HG03575 (cell line): ENCODE measurements around the gene SLC23A1.

Experiments used
- ATAC-seq: cut with Tn5 transposase; IDR thresholded peaks from one replicate; pipeline ENCODE4 v1.9.1; 2021; ENCODE audit not compliant: unreplicated experiment, insufficient number of reproducible peaks, low FRiP score; ENCODE audit errors: extremely low read depth

Gene SLC23A1

GRCh38 chr5:139383275-139383992 lies at the start of gene SLC23A1:
Gene SLC23A1 (minus strand): TSS chr5:139383297. CDS start chr5:139383253, 44 bp downstream.
- ATAC-seq: no peak

GRCh38 chr5:139431706-139432105 lies 48.6 kb upstream of the SLC23A1 start:
- no peak for ATAC-seq

- no peak for ATAC-seq
These were observed 46.9 kb upstream of the SLC23A1 start for GRCh38 chr5:139430015-139430414.

- ATAC-seq: no peak
These were observed 43.2 kb upstream of the SLC23A1 start for GRCh38 chr5:139426203-139426885.

GRCh38 chr5:139425497-139425896 lies 42.4 kb upstream of the SLC23A1 start:
- no peak for ATAC-seq

- no peak for ATAC-seq
These were observed 39.3 kb upstream of the SLC23A1 start for GRCh38 chr5:139422307-139422893.

GRCh38 chr5:139419226-139420192 lies 36.4 kb upstream of the SLC23A1 start:
- no peak for ATAC-seq

GRCh38 chr5:139418793-139419192 lies 35.7 kb upstream of the SLC23A1 start:
- no peak for ATAC-seq

- ATAC-seq: no peak
These were observed 34.1 kb upstream of the SLC23A1 start for GRCh38 chr5:139417214-139417613.

- ATAC-seq: no peak
These were observed 33.6 kb upstream of the SLC23A1 start for GRCh38 chr5:139416651-139417050.

GRCh38 chr5:139415869-139416268 lies 32.8 kb upstream of the SLC23A1 start:
- ATAC-seq: no peak

GRCh38 chr5:139415221-139415861 lies 32.2 kb upstream of the SLC23A1 start:
- ATAC-seq: no peak

- ATAC-seq: no peak
These were observed 31.6 kb upstream of the SLC23A1 start for GRCh38 chr5:139414581-139415130.

- ATAC-seq: no peak
These were observed 30.9 kb upstream of the SLC23A1 start for GRCh38 chr5:139413963-139414362.

GRCh38 chr5:139413153-139413552 lies 30.1 kb upstream of the SLC23A1 start:
- ATAC-seq: no peak

- ATAC-seq: no peak
These were observed 28.1 kb upstream of the SLC23A1 start for GRCh38 chr5:139410993-139411828.

GRCh38 chr5:139410121-139410992 lies 27.3 kb upstream of the SLC23A1 start:
- no peak for ATAC-seq
